GM10248 (cell line): ENCODE results near the gene ITPR1.

Source experiments
- CTCF ChIA-PET: fragments of 300-600 bp; sonication (Branson Sonifier 250); formaldehyde crosslinking; extraction: SDS; loops from one replicate; lab custom pipeline; 2021; ENCODE audit warnings: antibody characterized with exemption; lab: Yijun Ruan, JAX
- POLR2A ChIA-PET: fragments of 350-650 bp; sonication (Branson Sonifier 250); formaldehyde crosslinking; extraction: SDS; loops from one replicate; lab custom pipeline; 2020; ENCODE audit warnings: antibody characterized with exemption; lab: Yijun Ruan, JAX
- DNase-seq: peaks from one replicate; pipeline ENCODE4 v3.0.0; 2012; ENCODE audit errors: extremely low spot score
- TF ChIP-seq, protein P1 (sequence below): IDR thresholded peaks from 2 replicates; pipeline ENCODE4 v1.5.1; 2012; ENCODE audit warnings: mild to moderate bottlenecking, low read depth; ENCODE audit errors: extremely low read depth, missing control alignments, control extremely low read depth

Gene ITPR1

DNA sequence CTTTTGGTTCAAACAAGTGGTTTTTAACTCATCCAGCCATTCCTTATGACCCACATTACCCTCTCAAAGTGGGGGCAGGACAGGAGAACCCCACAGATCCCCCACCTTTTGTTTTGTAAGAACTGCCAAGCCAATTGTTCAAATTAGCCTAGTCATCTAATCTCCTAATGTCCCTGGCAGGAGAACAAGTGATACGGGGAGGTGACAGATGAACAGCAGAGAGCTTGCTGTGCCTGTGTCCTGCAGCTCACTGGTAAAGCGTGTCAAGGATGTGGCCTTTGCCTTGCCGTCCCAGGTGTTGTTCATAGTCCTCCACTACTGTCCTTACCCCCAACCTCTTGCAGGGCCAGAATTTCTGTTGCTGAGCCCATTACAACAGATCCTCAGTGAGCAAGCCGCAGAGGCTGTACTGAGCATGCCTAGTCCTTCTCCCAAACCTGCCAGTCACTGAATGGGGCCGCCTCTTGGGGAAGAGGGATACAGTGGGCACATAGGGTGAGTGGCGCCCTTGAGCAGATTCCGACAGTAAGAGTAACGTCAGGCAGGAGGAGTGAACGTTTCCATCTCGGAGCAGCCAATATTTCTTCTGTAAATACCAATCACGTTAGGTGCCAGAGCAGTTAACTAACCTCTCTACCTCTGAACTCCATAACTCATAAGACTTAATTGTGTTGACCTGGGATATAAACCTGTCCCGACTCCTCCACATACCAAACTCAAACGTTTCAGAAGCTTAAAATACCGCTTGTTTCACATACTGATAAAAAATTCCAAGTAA, 87.4 kb downstream of the ITPR1 start:
- POLR2A ChIA-PET: no interaction called here
- no peak for DNase-seq
- CTCF ChIA-PET: no interaction called here
- TF ChIP-seq, protein P1, sequence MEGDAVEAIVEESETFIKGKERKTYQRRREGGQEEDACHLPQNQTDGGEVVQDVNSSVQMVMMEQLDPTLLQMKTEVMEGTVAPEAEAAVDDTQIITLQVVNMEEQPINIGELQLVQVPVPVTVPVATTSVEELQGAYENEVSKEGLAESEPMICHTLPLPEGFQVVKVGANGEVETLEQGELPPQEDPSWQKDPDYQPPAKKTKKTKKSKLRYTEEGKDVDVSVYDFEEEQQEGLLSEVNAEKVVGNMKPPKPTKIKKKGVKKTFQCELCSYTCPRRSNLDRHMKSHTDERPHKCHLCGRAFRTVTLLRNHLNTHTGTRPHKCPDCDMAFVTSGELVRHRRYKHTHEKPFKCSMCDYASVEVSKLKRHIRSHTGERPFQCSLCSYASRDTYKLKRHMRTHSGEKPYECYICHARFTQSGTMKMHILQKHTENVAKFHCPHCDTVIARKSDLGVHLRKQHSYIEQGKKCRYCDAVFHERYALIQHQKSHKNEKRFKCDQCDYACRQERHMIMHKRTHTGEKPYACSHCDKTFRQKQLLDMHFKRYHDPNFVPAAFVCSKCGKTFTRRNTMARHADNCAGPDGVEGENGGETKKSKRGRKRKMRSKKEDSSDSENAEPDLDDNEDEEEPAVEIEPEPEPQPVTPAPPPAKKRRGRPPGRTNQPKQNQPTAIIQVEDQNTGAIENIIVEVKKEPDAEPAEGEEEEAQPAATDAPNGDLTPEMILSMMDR: no peak

DNA sequence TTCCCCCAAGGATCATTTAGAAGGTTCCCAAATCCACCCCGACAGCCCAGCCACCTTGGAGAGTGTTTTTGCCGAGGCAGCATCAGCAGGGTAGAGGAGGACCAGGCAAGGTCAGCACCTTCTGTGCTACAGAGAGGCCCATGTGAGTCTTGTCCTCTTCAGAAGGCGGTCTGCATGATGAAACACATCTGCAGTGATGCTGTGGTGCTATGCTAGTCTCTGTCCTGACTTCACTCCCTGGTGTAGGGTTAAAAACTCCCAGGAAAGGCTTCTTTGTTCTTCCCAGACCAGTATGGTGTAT, 87.9 kb downstream of the ITPR1 start:
- TF ChIP-seq, protein P1: no peak
- POLR2A ChIA-PET: no interaction called here
- CTCF ChIA-PET: no interaction called here
- no peak for DNase-seq

DNA sequence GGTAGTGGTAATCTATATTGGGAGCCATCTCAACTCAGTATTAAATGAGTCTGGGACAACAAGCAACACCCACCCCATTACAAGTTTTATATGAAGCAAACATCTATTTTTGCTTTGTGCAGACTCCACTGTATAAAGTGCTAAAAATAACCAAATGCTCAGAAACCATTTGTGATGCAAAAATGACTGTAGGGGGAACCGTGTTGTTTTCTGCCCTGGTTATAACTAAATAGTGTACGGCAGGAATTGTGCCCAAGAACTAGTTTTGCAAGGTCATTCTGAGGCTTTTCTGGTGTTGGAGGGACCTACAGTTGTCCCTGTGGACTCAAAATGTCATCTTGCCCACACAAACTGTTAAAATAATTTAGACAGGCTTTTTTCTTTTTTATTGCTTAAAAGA, 88.3 kb downstream of the ITPR1 start:
- TF ChIP-seq, protein P1: no peak
- ChIA-PET POLR2A (no interaction called here), CTCF (no interaction called here)
- DNase-seq: no peak

DNA sequence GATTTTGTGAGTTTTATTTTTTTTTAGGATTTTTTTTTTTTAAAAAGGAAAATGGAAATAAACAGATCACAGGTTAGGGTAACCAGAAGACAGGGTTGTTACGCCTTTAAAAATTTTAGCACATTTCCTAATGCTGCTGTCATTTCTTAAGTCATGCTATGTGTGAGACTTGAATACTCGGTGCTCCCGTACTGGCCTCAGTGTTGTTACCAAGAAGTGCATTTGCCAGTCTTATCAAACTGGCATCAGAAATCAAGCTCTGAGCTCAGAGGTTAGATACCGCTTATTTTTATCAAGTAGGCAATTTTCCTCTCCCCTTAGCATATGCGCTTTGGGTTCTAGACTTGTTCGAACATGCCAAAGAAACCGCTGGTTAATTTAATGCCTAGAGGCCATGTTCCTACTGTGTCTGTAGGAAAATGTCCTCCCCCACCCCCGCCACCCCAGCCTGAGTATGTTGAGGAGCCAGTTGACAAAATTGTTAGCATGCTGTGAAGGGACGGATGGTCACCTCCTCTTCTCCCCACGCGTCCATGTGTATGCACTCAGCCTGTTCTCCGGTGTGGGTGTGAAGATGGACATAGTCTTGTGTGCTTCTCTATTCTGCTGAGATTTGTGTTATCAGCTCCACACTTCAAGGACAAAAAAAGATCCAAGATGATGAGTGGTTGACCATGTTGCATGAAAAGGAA, 88.9 kb downstream of the ITPR1 start:
- ChIA-PET CTCF (no interaction called here), POLR2A (no interaction called here)
- TF ChIP-seq, protein P1: no peak
- DNase-seq: no peak

DNA sequence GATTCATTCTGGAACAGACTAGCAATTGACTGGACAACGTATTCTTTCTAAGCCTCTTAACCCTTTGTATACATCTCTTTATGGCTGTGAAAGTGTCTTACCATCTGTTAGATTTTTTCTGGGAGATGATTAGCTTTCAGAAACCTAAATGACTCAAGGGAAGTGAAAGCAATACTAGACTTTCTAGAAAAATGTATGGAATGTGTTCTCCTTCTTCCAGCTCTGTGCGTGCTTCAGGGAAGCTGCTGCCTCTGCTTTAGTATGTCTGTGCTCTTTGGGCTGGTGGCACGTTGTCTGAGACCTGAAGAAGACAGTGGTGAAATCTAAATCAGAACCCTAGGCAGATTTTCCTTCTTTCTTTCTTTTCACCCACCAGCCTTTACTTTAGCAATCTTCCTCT, 89.5 kb downstream of the ITPR1 start:
- ChIA-PET CTCF (interaction anchor here (1.4 to 1.7 kb wide), 2 partner anchors 15 to 27 kb away, joined by 3 to 4 read pairs; no protein-coding TSS in a partner anchor), POLR2A (no interaction called here)
- TF ChIP-seq, protein P1: no peak
- no peak for DNase-seq

DNA sequence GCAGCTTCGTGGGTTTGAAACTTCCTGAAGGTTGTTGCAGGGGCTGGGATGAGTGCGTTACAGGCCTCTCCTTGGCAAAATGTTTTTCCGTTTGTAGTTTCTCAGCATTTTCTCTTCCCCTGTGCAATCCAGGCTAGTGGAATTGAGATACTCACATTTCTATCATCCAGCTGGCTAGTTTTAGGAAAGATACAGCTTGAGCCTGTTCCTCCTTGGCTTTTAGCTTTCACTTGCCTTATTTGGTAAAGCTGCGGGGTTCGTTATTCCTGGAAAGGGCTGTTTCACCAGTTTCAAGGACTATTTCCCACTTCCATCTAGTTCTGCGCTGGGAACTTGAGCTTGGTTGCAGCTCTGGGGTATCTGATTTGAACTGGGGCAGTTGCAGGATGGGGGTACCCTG, 90.3 kb downstream of the ITPR1 start:
- CTCF ChIA-PET: interaction anchor here (1.0 to 1.9 kb wide), 4 partner anchors 12 to 26 kb away, joined by 3 to 7 read pairs (median 4); no protein-coding TSS in a partner anchor
- POLR2A ChIA-PET: no interaction called here

More for the DNA sequence above, 90.3 kb downstream of the ITPR1 start:
- no peak for DNase-seq
- TF ChIP-seq, protein P1: no peak
